SK-N-MC (cell line): ENCODE measurements around the gene DCTPP1.

ENCODE experiments used
- EZH2 ChIP-seq: fragments of 200-600 bp; sonication (generic); IDR thresholded peaks from one replicate; pipeline ENCODE4 v1.6.1; 2017; ENCODE audit warnings: antibody characterized with exemption
- FOXP2 ChIP-seq: optimal IDR thresholded peaks from 2 replicates; pipeline ENCODE3; 2011; ENCODE audit warnings: mild to moderate bottlenecking, moderate library complexity; ENCODE audit not compliant: insufficient read depth; ENCODE audit errors: extremely low read length, control extremely low read depth
- POLR2AphosphoS5 ChIP-seq: IDR thresholded peaks from 2 replicates; pipeline ENCODE4 v1.6.1; 2012; ENCODE audit warnings: mild to moderate bottlenecking, low read depth, low read length, borderline replicate concordance

GRCh38 chr16:30376461-30376902 lies 53.3 kb downstream of the DCTPP1 start:
- no peak for TF ChIP-seq POLR2AphosphoS5
- TF ChIP-seq EZH2: no peak
- no peak for TF ChIP-seq FOXP2
